GM21360 (cell line): ENCODE measurements around the gene RASD1.

ENCODE experiments used
- ATAC-seq: cut with Tn5 transposase; IDR thresholded peaks from one replicate; pipeline ENCODE4 v1.9.1; 2021; ENCODE audit warnings: mild to moderate bottlenecking, moderate library complexity; ENCODE audit not compliant: unreplicated experiment

The RASD1 gene

GRCh38 chr17:17511881-17512858 is 16.0 kb upstream of the RASD1 start:
- no peak for ATAC-seq

- ATAC-seq = no peak
Measured at GRCh38 chr17:17511293-17511741, 15.1 kb upstream of the RASD1 start.

DNA sequence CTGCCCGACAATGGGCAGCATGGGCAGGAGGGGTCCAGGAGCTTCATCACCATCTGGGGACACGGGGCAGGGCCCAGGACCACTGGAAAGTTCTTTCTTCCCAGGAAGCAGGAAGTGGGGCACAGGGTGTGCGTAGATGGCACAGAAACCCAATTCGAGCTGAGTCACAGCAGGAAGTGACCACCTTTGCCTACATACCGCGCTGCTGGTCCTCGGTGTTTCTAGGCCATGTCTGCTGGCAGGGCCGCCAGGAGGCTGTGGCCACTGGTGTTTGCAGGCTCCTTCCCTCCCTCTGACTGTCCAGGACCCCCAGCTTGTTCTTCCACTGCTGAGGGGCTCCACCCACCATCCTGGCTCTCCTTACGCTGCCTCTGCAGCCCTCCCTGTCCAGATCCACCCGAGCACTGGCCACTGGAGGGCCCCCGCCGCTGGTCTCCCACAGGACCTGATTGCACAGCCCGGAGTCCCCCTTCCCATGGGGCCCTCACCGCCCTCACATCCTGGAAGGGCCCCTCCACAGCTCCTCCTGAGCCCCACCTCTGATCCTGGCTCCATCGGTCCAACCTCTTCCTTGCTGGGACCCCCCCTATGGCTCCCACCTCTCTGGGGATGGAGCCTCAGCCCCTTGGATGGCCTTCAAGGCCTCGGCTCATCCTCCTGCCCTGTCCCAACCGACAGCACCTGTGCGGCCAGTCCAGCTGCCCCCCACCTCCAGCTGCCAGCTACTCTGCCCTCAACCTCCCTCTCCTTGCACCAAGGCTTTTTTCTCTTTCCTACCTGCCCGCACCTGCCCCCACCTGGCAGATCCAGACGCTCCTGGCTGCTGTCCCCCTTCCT is 14.5 kb upstream of the RASD1 start:
- ATAC-seq = no peak

DNA sequence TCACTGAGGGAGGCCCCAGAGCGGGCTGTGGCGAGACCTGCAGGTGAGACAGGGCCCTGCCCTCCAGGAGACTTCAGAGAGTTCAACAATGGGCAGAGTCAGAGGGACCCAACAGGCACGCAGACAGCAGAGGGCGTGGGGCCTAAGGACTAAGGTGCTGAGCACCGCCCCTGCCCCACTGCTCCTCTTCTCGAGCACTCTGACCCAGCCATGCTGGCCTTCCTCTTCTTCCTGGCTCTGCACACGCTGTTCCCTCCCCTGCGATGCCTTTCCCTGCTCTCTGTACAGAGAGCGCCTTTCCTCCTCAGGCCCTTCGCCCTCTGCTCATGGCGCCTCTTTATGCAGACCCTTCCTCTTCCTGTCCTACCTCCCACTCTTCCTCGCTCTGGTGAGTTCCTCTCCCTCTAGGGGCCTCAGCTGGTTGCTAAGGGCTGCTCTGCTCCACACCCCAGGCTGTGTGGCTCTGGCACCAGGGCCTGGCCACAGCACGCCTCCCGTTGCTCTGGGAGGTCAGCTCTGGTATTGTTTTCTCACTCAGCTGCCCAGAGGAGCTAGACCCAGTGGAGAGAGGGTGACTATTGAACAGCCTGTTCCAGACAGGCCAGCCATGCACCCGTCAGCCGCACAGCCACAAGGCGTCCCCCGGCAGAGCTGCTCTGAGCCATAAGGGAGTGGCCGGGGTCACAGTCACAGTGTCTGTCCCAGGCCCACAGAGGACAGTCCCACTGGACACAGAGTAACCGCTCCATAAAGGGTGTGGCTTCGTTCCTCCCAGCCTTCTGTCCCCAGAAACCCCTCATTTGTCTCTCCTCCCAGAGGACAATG is 13.6 kb upstream of the RASD1 start:
- no peak for ATAC-seq

DNA sequence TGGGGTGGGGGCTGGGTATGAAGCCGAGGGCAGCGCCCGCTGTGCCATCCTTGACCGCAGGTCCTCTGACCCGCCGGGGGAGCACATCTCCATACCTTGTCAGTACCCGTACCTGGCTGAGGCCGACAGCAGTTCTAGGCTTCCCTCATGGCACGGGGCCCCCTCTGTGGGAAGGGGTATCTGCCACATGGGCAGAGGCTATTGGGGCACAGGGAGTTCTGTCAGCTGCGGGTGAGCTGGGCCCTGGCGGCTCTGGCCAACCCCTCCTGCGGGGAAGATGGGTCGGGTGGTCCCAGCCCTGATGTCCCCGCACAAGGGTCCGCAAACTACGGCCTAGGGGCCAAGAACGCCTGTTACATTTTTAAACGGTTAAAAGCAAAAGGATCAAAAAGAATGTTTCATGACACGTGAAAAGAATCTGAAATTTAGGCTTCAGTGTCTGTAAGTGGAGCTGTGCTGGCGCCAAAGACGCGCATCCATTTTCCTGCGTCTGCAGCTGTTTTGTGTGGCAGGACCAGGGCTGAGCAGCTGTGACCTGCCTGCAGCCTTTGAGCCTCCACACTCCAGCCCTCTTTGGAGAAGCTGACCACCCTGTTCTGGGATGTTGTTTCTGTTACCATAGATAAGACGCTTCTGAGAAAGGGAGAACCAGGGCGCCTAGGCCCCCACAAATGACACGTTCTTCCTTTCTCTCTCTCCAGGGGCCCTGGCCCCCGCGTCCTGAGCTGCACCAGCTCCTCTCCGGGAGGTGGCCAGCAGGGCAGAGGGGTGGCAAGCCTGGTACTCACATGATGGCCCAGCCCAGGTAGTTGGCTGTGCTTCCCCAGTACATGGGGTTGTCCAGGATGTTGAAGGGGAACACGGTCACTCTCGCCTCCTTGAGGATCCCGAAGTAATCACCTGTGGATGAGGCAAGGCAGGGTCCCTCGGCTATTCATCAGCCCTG is 12.7 kb upstream of the RASD1 start:
- no peak for ATAC-seq

- ATAC-seq = no peak
Measured at GRCh38 chr17:17508019-17508535, 11.9 kb upstream of the RASD1 start.

GRCh38 chr17:17507465-17508011 is 11.3 kb upstream of the RASD1 start:
- no peak for ATAC-seq

- ATAC-seq = no peak
Measured at GRCh38 chr17:17506893-17507464, 10.8 kb upstream of the RASD1 start.

DNA sequence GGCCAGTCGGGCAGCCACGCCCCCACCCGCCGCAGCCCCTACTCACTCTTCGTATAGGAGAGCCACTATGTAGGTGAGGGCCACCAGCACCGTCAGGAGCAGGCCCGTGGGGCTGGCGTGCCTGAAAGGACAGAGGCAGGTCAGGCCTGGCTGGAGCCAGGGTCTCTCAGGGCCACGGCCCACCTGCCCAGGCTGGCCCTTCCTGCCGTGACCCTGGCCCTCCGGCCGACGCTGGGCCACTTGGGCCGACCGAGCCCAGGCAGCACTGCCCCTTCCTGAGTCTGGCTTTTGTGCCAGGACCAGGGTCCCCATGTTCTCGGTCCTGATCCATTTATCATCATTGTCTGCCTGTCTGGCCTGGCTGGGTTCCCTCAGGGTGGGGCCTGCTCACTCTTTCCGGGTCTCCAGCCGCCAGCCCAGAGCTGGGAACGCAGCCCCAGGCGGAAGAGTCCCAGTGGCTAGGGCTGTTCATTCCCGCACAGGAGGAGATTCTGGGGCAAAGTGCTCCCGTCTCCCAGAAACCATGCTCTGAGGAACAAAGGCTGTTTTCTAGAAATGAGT is 10.1 kb upstream of the RASD1 start:
- no peak for ATAC-seq

DNA sequence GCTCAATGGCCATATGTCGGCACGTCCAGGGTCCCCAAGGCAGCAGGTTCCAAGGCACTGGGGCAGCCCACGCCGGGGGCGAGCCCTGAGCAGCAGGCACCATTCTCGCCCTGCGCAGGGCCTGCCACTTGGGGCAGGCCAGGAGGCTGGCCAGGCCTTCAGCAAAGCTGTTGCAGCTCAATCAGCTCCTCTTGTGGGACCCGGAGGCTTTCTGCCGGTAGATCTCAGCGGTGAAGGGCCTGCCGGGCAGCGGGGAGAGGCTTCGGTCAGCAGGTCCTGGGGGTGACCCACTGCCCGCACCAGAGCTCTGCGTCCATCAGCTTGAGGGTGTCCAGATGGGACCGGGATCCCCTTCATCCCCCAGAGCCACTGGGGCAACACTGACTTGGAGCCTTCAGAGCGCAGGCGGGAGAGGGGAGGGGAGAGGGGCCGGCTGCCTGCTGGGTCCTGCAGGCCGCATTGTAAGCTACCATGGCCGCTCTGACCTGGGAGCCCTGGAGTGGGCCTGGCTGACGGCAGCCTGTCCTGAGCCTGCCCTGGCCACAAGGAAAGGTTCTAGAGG is 9.5 kb upstream of the RASD1 start:
- ATAC-seq = no peak

DNA sequence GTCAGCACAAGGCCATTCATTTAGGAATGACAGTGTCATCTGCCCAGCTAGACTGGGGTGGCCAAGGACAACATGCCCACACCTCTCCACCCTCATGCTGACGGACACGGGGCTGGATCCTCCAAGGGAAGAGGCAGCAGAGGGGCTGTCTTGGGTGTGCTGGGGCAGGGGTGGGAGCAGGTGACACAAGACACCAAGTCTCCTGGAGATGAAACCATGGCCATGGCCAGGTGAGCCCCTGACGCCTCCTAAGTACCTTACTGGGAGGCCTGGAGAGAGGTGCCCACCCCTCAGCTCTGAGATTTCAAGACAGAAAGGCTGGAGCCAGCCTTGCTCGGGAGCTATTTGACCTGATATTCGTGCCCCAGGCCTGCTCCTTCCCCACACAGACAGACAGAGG is 9.0 kb upstream of the RASD1 start:
- ATAC-seq = no peak

DNA sequence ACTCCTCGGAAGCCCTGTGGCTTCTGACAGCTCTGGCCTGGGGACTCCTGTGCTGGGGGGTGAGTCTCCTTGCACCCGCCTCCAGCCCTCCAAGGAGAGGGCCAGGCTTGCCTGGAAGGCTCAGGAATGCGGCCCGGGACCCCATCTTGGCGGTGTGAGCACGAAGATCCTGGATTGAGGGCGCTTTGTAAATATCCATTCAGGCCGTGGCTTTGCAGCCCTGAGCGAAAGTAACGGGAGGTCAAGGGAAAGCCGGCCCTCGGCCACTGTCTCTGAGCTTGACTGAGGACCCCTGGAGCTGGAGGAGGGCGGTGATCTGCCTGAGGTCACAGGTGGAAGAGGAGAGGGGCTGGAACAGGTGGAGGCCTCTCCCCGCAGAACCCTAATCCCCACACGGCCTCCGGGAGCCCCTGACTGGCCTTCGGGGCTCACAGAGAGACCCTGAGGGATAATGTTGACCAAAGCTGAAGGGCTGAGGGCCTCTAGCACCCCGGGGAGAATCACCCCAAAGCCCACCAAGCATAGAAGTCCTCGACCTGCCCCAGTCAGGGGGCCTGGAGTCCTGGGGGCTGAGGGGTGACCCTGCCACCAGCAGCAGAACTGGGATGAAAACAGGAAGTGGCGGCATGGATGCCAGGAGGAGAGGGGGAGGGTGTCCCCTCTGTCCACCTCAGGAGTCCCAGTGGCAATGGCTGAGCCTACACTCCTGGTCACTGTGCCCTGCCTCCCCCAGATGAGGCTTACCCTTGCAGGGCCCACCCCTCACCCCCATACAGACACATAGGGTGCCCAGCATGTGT is 8.3 kb upstream of the RASD1 start:
- no peak for ATAC-seq

DNA sequence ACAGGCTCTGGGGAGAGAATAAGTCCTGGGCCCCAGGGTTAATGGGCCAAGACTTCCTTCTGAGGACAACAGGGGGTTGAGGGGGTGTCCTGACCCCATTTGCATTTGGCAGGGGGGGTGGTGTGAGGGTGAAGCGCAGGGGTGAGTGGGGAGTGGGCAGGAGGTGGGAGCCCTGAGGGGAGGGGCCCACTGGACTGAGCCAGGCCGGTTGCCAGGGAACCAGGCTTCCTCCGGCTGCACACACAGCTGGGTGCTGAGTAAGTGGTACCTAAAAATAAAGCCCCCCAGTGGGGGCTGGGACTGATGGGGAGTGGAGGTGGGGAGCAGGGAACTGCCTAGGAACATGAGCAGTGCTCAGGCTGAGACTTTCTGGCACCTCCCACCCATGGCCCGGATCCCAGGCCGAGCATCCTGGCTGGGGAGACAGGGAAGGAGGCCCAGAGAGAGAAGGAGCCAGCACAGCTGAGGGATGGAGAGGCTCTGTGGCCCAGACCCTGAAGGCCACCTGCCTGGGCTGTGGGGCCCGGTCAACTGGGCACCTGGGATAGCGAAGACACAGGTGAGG is 7.5 kb upstream of the RASD1 start:
- ATAC-seq = no peak

- ATAC-seq = no peak
Measured at GRCh38 chr17:17502741-17503565, 6.8 kb upstream of the RASD1 start.

DNA sequence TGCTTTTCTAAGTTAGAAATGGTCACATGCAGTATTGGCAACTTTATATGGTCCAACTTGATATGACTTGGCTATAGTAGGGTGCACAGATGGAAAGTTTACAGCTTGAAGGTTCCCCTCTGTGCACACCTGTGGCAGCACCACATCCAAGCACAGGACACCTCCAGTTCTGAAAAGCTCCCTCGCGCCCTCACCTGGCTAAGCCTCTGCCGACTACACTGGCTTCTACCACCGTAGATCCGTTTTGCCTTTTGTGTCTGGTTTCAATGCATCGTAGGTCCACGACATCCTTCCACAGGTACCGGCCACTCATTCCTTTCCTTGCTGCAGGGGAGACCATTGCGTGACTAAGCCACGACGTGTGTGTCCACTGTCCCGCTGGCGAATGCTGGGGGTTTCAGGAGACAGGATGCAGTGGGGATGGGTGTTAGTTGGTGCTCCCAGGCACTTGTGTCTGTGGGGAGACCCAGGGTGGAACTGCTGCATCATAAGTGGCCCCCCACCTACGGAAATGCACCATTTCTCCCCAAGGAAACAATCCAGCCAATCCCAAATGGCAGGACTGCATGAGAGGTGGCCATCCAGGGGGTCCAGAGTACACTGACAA is 4.9 kb upstream of the RASD1 start:
- ATAC-seq = no peak
